ENCODE data around the gene P2RY6.
"Not testable (repeated sequence)": the region's sequence is repeated elsewhere in the genome, so short reads cannot be mapped to it uniquely, and the experiment has no call there.

P2RY6 gene

DNA sequence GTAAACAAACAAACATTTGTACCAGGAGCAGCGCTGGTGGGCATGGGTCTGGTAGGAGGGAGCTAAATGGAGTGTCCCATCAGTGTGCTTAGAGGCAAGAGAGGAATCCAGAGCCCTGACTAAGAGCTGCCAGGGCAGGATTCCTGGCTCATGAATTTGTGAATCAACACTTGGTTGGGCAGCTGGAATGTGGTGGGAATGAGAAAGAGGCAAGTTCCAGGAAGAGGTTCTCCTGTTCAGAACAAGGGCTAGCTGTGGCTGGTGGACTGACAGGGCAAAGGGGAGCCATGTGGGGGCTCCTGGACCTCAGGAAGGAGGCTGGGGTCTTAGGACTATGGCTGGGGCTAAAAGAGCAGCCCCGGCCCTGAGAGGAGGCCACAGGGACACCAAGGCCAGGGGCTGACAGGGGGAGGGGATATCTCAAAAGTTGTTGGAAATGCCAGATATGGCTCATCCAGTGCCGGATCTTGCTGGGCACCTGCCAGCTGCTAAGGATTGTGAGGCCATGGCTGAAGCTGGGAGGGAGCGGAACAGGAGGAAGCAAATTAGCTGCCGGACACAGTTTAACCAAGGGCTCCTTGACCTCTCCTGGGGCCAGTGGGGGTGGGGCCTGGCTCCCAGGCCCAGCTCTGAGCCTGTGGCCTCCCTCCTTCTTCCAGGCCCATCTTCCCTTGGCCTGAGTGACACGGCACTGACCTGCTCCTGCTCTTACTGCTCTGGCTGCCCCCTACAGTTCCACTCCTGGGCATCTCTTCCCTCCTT, 14.6 kb upstream of the P2RY6 start:
- DNase-seq, result peak in 1 of 10 donors; percentile 52
- intact Hi-C loops (cut with DNase I), result no loop called here

DNA sequence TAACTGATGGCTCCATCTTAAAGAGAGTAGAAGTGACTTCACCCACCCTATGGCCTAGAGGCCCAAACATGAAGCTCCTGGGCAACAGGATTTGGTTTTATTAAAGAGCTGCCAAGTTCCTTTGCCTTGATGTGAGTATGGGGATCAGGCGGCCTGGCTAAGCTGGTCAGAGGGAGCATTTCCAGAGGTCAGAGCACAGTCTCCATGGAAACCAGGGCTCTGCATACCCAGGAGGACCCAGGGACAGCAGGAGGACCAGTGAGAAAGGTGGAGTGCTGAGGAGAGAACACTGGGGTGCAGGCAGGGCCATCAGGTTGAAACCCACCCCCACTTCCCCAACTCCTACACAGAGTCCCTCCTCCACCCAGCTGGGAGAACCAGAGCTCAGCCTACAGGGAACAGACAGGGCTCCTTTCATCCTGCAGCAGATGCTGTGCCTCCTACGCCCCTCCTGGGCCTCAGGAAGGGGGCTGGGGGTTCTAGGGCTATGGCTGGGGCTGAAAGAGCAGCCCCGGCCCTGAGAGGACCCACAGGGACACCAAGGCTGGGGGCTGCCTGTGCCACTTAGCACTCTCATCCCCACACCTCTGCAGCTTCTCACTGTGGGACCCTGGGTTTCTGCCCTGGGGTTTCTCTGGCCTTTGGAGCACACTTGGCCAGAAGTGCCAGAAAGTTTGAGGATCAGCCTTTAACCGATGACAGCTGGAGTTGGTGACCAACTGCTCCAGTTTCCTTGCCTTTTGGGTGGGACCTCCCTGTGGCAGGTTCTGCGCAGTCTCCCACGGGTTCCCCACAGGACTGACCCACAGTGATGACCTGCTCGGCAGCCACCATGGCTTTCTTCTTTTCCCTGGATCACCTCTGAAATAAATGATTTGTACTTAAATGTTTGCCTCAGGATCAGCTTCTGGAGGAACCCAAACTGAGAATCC, 13.8 kb upstream of the P2RY6 start:
- intact Hi-C loops (cut with DNase I), result no loop called here
- DNase-seq, result peak in 1 of 10 donors; percentile 35

DNA sequence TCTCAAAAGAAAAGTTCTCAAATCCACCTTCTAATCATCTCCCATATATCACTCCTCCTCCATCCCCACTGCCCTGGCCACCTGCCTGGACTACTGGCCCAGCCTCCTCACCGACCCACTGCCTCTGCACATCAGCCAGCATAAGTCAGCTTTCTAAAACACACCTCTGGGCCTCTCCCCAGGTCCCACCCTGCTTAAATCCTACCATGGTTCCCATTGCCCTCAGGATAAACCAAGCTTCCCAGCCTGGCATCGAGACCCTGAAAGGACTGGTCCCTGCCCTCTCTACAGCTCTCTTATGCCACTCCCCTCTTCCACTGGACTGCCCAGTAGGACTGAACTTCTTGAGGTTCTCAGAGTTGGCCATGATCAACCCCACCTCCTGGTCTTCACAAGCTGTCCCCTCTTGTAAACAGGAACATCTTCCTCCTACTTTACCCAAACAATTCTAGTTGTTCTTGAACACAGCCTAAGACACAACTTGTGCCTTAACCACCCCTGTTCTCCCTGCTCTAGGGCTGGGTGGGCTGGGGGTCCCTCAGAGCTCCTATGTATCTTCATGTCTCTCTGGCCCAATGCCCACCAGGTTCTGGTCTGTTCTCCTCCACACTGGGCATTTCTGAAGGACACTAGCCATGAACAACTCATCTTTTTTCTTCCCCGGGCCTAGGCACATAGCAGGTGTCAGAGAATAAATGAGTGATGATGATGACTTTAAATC, 12.6 kb upstream of the P2RY6 start:
- peak in 1 of 10 donors; percentile 34 for DNase-seq
- intact Hi-C loops (cut with DNase I), result no loop called here

DNA sequence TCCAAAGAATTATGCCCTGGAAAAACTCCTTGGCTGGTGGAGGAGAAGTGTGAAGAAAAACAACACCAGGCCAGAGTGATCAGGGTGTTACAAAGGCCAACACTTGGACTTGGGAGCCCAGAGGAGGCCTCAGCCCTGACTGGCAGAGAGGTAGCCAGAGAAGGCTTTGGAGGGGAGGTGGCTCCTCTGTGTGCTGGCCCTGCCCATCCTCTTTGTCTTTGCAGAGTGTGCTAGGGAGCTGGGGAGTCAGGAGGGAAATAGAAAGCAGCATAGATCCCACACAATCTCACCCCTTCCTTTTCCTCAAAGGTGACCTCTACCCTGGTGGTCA, 12.0 kb upstream of the P2RY6 start:
- DNase-seq, result peak in 1 of 10 donors; percentile 11
- intact Hi-C loops (cut with DNase I), result no loop called here

DNA sequence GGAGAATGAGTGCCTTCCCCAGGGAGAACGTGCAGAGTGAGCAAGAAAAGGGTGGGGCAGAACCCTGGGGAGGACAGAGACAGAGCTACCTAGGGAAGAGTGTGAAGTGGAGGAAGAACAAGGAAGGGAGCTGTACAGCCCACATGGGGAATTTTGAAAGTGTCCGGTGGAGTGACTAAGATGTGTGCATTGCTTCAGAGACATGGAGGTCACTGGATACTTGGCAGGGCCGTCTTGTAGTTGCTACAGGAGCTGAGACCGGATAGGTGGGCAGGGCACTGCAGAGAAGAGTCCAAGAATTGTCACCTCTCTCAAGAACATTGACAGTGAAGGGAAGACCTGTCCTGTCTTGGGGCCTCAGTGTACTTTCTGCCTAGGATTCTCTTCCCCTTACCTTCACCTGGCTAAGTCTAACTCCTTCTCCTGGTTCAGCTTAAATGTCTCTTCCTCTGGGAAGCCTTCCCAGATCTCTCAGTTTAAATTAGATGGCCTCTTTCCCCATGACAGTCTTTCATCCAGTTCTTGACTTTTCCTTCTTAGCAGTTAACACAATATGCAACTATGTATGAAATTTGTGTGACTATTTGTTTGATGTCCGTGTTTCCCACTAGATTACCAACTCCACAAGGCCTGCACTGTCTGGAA, 9.2 kb upstream of the P2RY6 start:
- peak in 2 of 10 donors; percentile 9 to 21 for DNase-seq
- intact Hi-C loops (cut with DNase I), result no loop called here

DNA sequence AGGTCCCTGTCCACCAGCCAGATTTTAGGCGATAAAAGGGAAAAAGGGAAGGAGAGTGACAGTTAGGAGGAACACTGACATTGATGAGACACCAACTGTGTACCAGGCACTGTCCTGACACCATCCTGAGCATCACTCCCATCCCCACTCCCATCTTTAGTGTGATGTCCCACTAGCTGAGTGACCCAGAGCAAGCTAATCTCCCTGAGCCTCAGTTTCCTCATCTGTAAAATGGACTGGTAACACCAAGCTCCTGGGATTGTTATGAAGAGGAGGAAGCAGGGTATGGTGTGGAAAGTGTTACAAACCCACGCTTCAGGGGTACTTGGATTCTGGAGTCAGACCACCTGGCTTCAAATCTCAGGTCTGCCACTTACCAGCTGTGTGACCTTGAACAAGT, 8.5 kb upstream of the P2RY6 start:
- intact Hi-C loops (cut with DNase I), result no loop called here
- DNase-seq, result no peak

DNA sequence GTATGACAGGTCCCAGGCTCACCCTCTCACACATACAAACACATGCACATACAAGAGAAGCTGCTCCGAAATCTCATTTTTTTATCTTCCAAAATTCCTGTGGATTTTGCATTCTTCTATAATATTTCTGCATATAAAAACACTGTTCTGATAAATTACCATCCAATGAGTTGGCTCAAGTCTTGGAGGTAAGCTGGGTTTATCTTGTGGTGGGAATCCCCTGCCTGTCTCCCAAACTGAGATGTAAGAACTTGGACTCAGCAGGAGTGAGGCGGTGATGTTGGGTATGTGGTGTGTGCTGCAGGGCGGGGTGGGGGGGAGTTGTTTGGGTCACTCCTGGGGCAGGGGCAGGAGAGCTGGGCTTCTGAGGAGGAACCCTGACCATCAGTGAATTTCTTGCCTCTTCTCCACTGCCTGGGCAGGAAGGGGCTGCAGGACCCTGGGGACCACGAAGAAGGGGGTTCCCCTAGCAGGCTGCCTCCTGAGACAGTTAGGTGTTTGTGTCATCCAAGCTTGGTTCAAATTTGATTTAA, 6.8 kb upstream of the P2RY6 start:
- intact Hi-C loops (cut with DNase I), result no loop called here
- DNase-seq, result peak in 2 of 10 donors; percentile 25 to 58

DNA sequence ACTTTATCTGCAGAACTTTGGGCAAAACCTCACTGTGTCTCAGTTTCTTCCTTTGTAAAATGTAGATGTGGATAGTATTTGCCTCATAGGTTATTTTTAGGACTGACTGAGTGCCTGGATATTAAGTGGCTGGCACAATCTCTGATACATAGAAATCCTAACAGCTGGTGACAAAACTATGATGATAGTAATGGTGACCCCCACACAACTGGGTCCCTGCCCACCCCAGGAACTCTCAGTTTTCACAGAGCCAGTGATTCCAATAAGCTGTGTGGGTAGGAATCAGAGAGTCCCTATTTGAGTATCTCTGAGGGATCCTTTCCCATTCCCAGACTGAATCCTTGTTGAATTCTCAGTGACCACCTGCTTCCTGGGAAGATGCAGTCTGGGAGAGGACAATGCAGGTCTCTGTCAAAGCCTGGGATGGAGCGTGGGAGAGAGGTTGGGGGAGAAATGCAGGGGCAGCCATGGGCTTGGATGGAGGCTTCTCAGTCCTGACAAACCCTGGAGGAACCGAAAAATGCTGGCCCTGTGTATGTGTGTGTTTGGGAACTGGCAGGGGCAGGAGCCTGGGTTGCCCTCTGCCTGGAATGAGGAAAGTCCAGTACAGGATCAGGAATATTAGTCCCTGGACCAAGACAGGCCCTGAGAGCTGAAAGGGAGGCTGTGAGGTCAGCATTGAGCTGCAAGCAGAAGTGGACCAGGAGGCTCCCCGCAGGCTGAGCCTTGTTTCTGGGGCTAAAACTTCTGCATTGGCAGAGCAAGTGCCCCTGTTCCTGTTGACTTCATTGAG, 6.1 kb upstream of the P2RY6 start:
- DNase-seq, result peak in 2 of 10 donors; percentile 36 to 43
- intact Hi-C loops (cut with DNase I), result no loop called here

DNA sequence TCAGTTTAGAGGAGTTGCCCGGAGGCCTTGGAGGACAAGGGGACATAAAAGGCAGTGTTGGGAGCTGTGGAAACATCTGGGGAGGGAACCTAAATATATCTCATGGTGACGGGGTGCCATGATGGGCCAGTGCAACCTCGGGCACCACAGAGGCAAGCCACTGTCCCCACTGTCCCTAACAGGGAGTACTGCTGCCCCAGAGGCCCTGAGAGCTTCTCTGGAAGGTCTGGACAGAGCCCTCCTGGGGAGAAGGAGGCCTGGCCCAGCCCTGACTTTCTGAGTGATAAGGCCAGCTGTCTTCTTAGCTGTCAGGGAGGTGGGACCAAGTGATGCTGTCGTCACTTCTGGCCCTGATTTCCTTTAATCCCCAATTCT, 5.5 kb upstream of the P2RY6 start:
- intact Hi-C loops (cut with DNase I), result no loop called here

DNA sequence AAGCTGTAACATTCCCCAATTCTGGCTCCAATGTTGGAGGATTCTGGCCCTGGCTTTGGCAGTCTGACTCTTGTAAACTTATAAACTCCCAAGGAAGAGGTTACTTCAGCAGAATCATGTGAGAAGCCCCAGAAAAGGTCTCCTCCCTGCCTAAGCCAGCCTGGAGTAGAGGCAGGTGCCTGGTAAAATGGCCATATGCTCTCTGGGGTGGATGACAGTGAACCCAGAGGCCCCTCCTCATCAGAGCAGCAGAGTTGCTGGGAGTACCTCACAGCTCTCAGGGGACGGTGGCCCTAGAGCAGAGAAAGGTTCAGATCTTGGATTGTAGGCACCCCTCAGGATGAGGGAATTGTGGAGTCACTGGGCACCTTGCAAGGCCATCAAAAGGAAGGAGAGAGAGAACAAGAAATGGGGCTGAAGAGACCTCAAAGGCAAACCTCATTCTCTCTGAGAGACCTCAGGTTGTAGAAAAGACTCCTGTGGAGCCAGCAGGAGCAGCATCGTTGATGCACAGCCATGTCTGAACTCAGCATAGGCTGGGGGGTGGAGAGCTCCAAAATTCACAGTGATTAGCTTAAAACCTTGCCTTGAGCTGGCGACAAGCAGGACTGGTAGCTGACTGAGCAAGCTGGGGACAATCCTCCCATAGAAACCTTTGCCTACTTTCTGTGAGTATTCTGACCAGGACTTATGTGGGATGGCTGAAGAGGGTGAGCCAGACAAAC, 4.9 kb upstream of the P2RY6 start:
- DNase-seq, result peak in 2 of 10 donors; percentile 5 to 9
- intact Hi-C loops (cut with DNase I), result no loop called here

More for the DNA sequence above, 5.5 kb upstream of the P2RY6 start:
- DNase-seq, result peak in 1 of 10 donors; percentile 43

DNA sequence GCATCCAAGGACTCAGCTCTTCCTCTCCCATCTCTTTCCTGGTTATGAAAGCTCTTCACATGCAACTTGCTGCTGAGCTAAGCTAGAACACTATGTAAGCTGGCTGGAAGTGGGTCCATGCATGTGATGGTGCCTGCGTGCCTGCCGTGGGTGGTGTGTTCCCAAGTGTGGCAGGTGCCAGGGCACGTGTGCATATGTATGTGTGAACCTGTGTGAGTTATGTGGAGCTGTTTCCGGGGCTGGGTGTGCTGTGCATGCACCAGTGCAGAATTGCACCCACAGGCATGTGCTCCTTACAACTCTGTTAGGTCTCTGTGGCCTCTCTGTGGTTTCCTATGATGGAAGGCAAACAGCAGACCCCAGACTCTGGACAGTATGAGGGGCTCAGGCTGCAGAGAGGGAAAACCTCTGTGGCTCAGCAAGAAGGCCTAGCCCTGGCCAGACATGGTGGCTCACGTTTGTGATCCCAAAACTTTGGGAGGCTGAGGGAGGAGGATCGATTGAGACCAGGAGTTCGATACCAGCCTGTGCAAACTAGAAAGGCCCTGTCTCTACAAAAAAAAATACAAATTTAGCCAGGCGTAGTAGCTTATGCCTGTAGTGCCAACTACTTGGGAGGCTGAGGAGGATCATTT, 4.1 kb upstream of the P2RY6 start:
- intact Hi-C loops (cut with DNase I), result no loop called here
- peak in 2 of 10 donors; percentile 50 to 77 for DNase-seq

DNA sequence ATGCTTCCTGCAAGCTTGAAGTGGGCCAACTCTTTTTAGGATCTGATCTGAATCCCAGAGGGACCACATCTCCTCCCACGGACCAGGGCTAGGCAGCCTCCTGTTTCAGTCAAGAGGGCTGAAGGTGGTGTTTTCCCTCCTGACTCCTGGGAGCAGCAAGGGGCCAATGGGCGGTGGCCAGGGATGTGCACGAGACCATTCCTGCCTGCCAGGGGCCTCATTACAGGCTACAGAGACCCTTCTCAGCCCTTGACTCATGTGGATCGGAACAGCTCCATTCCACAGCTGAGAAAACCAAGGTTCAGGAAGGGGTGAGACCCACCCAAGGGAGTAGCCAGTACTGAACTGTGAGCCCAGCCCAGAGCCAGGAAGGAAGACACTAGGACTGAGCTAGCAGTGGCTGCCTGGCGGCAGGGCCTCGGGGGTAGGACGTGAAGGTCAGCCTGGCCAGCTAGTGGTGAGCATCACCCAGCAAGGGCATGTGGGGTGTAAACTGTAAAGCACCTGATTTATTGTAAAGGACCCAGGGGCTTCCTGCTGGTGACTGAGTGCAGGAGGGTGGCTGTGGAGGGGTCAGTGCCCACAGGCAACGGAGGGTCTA, 3.4 kb upstream of the P2RY6 start:
- peak in 2 of 10 donors; percentile 39 to 75 for DNase-seq

DNA sequence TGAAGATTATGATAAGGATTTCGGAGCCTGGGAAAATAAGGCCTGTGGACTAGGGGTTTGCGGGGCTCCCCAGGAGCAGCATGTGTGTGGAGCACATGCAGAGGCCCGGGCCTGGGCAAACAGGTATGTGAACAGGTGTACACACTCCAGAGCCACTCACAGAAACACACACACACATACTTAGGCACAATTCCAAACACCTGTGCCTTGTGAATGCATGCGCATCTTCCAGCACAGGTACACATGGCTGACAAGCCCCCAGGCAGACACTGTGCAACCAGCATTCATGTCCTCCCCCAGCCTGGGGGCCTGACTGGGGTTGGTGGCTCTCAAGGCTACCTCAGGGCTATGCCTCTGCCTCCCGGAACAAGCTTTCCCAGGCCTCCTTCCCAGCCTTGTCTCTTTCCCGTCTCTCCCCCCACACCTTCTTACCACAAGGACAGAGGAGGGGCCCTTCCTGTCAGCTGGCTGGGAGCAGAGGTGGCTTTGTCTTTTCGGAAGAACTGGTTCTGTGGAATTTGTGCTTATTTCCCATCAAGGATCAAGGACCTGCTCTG, 2.6 kb upstream of the P2RY6 start:
- peak in 2 of 10 donors; percentile 27 to 52 for DNase-seq
- intact Hi-C loops (cut with DNase I), result no loop called here

More for the DNA sequence above, 3.4 kb upstream of the P2RY6 start:
- intact Hi-C loops (cut with DNase I), result no loop called here

DNA sequence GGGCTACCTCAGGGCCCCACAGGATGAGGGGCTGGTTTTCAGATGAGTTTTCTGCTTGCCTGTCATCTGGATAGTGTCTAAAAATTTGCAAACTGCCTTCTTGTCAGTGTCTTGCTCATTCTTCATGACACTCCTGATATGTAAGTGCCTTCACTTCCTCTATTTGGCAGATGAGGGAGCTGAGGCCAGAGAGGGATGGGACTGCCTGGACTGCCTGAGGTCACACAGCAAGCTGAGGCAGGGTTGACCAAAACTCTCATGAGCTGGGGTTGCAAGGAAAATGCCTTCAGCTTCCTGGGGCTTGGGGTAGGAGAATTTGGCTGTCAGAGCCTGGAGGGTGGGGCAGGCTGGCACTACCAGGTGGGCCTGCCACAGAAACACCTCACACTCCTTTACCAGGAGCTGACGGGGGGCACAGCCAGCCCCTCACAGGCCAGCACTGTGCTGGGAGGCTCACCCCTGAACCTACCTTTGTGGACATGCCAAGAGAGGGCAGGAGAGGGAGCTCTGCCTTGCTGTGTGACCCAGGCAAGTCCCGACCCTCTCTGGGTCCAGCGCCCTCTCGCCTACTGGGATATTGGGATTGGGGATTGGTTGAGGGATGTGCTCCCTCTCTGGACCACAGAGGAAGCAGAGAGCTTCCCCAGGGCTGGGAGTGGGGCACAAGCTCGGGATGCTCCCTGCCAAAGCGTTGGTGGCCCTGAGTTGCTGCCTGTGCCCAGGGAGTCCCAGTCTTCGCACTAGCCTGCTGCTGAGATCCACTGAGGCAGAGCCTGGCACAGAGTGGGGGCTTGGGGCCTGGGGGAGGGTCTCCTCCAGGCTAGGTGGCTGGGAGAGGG, 1.9 kb upstream of the P2RY6 start:
- intact Hi-C loops (cut with DNase I), result no loop called here
- DNase-seq, result peak in 2 of 10 donors; percentile 20 to 31

DNA sequence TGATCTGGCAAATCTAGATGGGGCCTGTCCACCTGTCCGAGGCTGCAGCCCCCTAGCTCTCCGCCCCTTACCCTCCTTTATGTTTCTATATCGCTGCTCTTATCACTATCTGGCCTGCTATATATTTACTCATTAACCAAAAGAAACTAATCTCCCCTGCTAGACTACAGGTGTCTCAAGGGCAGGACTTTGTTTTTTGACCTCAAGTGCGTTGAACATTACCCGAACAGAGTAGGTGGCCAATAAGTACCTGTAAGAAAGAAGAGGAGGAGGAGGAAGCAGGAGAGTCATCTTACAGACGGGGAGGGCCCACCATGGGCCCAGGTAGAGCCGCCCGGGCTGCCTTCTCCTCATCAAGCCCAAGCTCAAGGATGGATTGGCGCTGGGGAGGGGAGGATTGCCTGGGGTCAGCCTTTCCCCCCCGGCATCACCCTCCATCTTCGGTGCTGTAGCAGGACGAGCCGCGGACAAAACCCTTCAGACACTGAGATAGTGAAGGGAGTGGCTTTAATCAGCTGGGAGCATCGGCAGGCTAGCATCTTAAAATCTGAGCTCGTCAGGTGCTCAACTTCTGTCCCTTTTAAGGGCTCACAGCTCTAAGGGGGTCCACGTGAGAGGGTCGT, 1.2 kb upstream of the P2RY6 start:
- DNase-seq, result peak in 3 of 10 donors; percentile 12 to 73 (median 35)

DNA sequence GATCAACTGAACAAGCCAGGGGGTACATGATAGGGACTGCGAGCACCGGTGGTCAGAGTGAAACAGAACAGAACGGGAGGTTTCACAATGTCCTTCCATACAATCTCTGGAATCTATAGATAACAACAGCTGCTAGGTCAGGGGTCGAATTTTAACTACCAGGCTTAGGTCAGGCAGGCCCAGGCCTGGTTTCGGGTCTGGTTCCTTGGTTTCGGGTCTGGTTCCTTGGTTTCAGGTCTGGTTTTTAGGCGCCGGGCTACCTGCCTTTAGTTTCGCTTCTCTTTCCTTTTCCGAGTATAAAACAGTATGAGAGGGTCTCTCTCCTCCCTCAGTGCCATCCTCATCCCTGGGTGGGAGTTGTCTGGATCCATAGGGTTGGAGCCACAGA, 666 bp upstream of the P2RY6 start:
- peak in 2 of 10 donors; percentile 6 to 14 for DNase-seq
- intact Hi-C loops (cut with DNase I), result not testable (repeated sequence)

More for the DNA sequence above, 1.2 kb upstream of the P2RY6 start:
- intact Hi-C loops (cut with DNase I), result no loop called here

Measured in posterior cingulate gyrus (tissue), 11 donors.